SK-N-MC (cell line): Measurements from ENCODE around the gene CMTM8.

Experiments
- DNase-seq: peaks from one replicate; pipeline ENCODE4 v3.0.0-alpha.2; 2011; ENCODE audit warnings: low read depth, low spot score
- H3K27ac ChIP-seq: fragments of 200-600 bp; sonication (generic); 2 replicates; pipeline ENCODE4 v1.5.1; 2016; ENCODE audit warnings: mixed run types
- H3K36me3 ChIP-seq: fragments of 200-600 bp; sonication (generic); 2 replicates; pipeline ENCODE4 v1.6.1; 2017; ENCODE audit warnings: antibody characterized with exemption, low read length, mixed read lengths; ENCODE audit not compliant: insufficient read depth
- H3K4me3 ChIP-seq: fragments of 200-600 bp; sonication (generic); 2 replicates; pipeline ENCODE4 v1.5.1; 2016
- H3K9ac ChIP-seq: fragments of 200-600 bp; sonication (generic); 2 replicates; pipeline ENCODE4 v1.8.0; 2017; ENCODE audit warnings: mixed run types, mixed read lengths; ENCODE audit not compliant: insufficient read length
- H3K9me3 ChIP-seq: fragments of 200-600 bp; sonication (generic); 2 replicates; pipeline ENCODE4 v1.6.1; 2017; ENCODE audit warnings: low read depth, mild to moderate bottlenecking, antibody characterized with exemption, low read length, moderate library complexity, mixed read lengths
- EZH2 ChIP-seq: fragments of 200-600 bp; sonication (generic); IDR thresholded peaks from one replicate; pipeline ENCODE4 v1.6.1; 2017; ENCODE audit warnings: antibody characterized with exemption
- FOXP2 ChIP-seq: optimal IDR thresholded peaks from 2 replicates; pipeline ENCODE3; 2011; ENCODE audit warnings: mild to moderate bottlenecking, moderate library complexity; ENCODE audit not compliant: insufficient read depth; ENCODE audit errors: extremely low read length, control extremely low read depth
- POLR2AphosphoS5 ChIP-seq: IDR thresholded peaks from 2 replicates; pipeline ENCODE4 v1.6.1; 2012; ENCODE audit warnings: mild to moderate bottlenecking, low read depth, low read length, borderline replicate concordance

Gene CMTM8

GRCh38 chr3:32288819-32289218, 50.3 kb downstream of the CMTM8 start:
- DNase-seq: no peak
- Histone ChIP-seq H3K36me3 (no peaks in the 10 kb centered on the region), H3K27ac (no peak overlapping the region)

GRCh38 chr3:32290619-32291018, 52.1 kb downstream of the CMTM8 start:
- no peak for TF ChIP-seq FOXP2
- no peak for TF ChIP-seq EZH2
- TF ChIP-seq POLR2AphosphoS5: no peak
- no peak overlapping the region for H3K4me3 ChIP-seq
- DNase-seq: no peak
- no peaks in the 10 kb centered on the region for H3K36me3 ChIP-seq
- no peak overlapping the region for H3K27ac ChIP-seq
- no peak overlapping the region for H3K9ac ChIP-seq
- H3K9me3 ChIP-seq: no peaks in the 10 kb centered on the region

More at GRCh38 chr3:32288819-32289218, 50.3 kb downstream of the CMTM8 start:
- TF ChIP-seq POLR2AphosphoS5: no peak
- no peak for TF ChIP-seq EZH2
- no peak for TF ChIP-seq FOXP2
- Histone ChIP-seq H3K9me3 (no peaks in the 10 kb centered on the region), H3K4me3 (no peak overlapping the region), H3K9ac (no peak overlapping the region)

DNA sequence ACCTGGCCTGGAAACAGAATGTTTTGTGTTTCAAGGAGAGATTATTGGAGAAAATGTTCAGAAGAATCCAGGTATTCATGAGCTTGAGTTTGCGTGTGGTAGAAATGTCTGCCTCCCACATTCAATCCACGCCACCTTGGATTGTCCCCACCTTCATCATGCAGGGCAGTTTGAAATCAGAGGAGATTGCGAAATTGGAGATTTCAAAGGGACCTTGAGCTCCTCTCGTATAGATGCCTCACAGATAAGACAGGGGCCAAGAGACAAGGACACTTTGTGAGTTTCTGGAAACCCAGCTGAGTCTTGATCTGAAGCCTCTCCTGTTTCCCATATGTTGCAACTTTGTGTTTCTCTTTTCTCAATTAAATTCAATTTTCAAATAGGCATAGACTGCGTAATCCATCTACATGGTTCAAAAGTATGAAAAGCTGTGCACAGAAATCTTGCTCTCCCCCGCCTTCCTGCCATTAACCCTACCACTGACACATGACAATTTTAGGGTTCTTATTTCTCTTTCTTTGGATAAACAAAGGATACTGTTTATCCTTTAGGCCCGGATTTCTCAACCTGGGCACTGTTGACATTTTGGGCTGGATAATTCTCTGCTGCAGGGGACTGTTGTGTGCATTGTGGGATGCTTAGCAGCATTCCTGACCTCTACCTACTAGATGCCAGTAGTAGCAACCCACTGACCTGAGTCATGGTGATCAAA, 53.8 kb downstream of the CMTM8 start:
- no peak for DNase-seq
- Histone ChIP-seq H3K9ac (no peak overlapping the region), H3K36me3 (no peaks in the 10 kb centered on the region), H3K4me3 (no peak overlapping the region), H3K27ac (no peak overlapping the region), H3K9me3 (no peaks in the 10 kb centered on the region)
- no peak for TF ChIP-seq EZH2

- Histone ChIP-seq H3K9me3 (no peaks in the 10 kb centered on the region), H3K4me3 (no peak overlapping the region), H3K36me3 (no peaks in the 10 kb centered on the region), H3K9ac (no peak overlapping the region), H3K27ac (no peak overlapping the region)
- DNase-seq: no peak
- no peak for TF ChIP-seq POLR2AphosphoS5
- no peak for TF ChIP-seq EZH2
- TF ChIP-seq FOXP2: no peak
These were observed 55.4 kb downstream of the CMTM8 start for GRCh38 chr3:32293903-32294302.

DNA sequence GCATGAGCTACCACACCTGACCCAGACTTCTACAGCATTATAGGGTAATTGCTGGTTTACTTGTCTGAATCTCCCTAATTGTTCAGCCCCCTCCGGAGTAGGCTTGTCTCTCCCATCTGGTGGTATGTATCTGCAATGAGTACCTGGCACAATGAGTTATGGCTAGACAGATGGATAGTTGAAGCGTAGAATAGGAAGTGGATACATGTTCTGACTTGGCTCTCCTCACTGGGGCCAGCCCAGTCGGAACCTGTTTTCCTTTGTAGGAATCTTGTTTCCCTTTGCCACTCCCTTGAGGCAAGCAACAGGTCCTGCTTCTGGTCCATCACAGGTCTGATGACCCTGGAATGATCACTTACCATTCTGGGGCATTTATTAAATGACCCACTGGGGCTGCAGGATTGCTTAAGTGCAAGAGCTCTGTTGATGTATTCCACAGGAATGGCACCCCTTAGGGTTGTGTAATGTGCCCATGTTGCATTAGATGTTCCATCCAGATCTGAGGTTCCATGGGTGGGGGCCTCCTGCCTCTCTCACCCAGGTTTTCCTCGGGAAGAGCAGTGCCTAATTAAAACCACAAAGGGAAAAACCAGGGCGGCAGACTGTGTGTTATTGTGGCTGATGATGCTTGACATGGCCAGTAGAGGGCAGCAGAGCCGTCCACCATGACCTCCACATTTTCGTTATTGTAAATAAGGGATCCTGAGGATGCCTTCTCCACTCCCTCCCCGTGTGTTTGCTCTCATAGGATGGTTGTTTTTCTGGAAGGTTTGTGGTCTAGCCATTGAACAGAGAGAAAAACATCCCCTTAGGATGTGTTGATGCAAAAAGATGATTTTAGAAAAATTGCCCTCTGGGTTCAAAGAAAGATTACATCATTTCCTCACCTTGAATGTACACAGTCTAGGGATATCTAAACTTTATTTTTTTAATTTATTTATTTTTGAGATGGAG, 58.0 kb downstream of the CMTM8 start:
- Histone ChIP-seq H3K4me3 (no peak overlapping the region), H3K9me3 (no peaks in the 10 kb centered on the region), H3K27ac (no peak overlapping the region), H3K9ac (no peak overlapping the region), H3K36me3 (no peaks in the 10 kb centered on the region)
- no peak for DNase-seq
- TF ChIP-seq EZH2 (no peak), POLR2AphosphoS5 (no peak), FOXP2 (no peak)

DNA sequence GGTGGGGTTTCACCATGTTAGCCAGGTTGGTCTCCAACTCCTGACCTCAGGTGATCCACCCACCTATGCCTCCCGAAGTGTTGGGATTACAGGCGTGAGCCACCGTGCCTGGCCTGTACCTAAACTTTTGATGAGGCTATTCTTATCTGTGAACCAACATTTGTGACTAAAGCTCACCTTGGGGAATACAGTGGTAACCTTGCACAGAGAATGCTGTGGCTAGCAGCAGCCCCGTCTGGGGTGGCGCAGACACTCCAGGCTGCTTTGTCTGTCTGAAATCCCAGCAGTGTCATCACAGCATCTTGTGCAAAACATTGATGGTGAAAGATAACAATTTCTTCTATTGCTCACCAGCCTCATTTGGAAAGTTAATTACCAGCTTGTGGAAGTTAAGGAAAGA, 58.9 kb downstream of the CMTM8 start:
- no peaks in the 10 kb centered on the region for H3K36me3 ChIP-seq
- H3K9ac ChIP-seq: no peak overlapping the region
- no peak for DNase-seq
- TF ChIP-seq EZH2 (no peak), POLR2AphosphoS5 (no peak), FOXP2 (no peak)
- H3K27ac ChIP-seq: no peak overlapping the region
- no peak overlapping the region for H3K4me3 ChIP-seq
- H3K9me3 ChIP-seq: no peaks in the 10 kb centered on the region

DNA sequence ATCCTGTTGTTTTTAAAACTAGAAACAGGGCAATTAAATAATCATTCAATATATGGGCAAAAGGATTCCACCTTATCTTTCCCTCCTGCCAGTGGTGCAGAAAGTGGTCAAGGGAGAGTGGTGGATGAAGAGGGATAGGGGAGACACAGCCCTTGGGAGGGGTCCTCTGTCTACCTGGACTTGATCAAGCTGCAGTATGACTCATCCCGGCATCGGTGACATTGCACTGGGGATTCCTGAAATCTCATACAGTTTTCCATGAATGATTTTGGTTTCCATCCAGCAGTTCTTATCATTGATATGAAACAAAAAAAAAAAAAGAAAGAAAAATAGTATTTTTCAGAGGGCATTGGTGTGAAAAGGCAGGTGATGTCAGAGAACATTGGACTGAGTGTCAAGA, 62.9 kb downstream of the CMTM8 start:
- no peak for TF ChIP-seq FOXP2
- no peak for TF ChIP-seq POLR2AphosphoS5
- no peak for TF ChIP-seq EZH2
- Histone ChIP-seq H3K9me3 (no peaks in the 10 kb centered on the region), H3K4me3 (no peak overlapping the region), H3K9ac (no peak overlapping the region), H3K27ac (no peak overlapping the region), H3K36me3 (no peaks in the 10 kb centered on the region)
- DNase-seq: no peak

- Histone ChIP-seq H3K36me3 (no peaks in the 10 kb centered on the region), H3K9me3 (no peaks in the 10 kb centered on the region), H3K27ac (no peak overlapping the region), H3K4me3 (no peak overlapping the region), H3K9ac (no peak overlapping the region)
- no peak for DNase-seq
- no peak for TF ChIP-seq FOXP2
- TF ChIP-seq EZH2: no peak
- TF ChIP-seq POLR2AphosphoS5: no peak
These were observed 64.3 kb downstream of the CMTM8 start for GRCh38 chr3:32302601-32303398.
